H1 (cell line): ENCODE data around the gene SKAP1. TPM values are rescaled to one million over a fixed set of nuclear protein-coding genes. Genes with fewer than 3 reads are reported as not detected.

Source experiments
- CHD7 ChIP-seq: fragments of 300-600 bp; sonication (generic); IDR thresholded peaks from 2 replicates; pipeline ENCODE4 v1.7.1; 2012; ENCODE audit warnings: low read length, moderate library complexity, mild to moderate bottlenecking, inconsistent platforms; ENCODE audit not compliant: insufficient replicate concordance
- KDM1A ChIP-seq: fragments of 200-600, 300-600 bp; sonication (generic); IDR thresholded peaks from 2 replicates; pipeline ENCODE4 v1.7.1; 2016; ENCODE audit warnings: mild to moderate bottlenecking, low read length, borderline replicate concordance
- MAX ChIP-seq: IDR thresholded peaks from 2 replicates; pipeline ENCODE4 v1.6.1; 2012; ENCODE audit warnings: inconsistent platforms
- SP2 ChIP-seq: IDR thresholded peaks from 2 replicates; pipeline ENCODE4 v1.6.1; 2012; ENCODE audit warnings: mild to moderate bottlenecking, low read length, inconsistent platforms
- SP4 ChIP-seq: IDR thresholded peaks from 2 replicates; pipeline ENCODE4 v1.6.1; 2012; ENCODE audit warnings: low read length, inconsistent platforms
- polyA plus RNA-seq, 7 experiments: library from polyadenylated mRNA; depleted of rRNA in 3 of 7; stranded (reverse) in 5 of 7; unstranded in 2 of 7; fragments of >200 nt in 5 of 7; fragments of 200-250 nt in 2 of 7; gene quantifications; 1 replicate in 5 of 7; 2 replicates in 1 of 7; 4 replicates in 1 of 7; pipeline versions ENCODE4 v1.2.1 to v1.2.3, GENCODE V29; 2011 to 2013; ENCODE audit warnings: missing spikeins in 2 of 7, mixed read lengths in 2 of 7
- total RNA-seq: library from RNA; stranded (reverse); fragmentation: NEBNext Ultra II Directional; extraction: Animal tissue kit (Norgen Biotek cat#: 25700); gene quantifications from 2 replicates; pipeline ENCODE4 v1.2.1, GENCODE V29; 2021

The SKAP1 gene
- total and polyA plus RNA-seq, 2 of the 8 experiments (the other 6 are each of a cell fraction or from before 2014, with no cell fraction given), result not detected

GRCh38 chr17:48111937-48112241 is 318.1 kb downstream of the SKAP1 start (continued):
- TF ChIP-seq CHD7 (no peak), KDM1A (no peak), SP2 (no peak), MAX (no peak), SP4 (no peak)
